HL-60 (cell line): ENCODE measurements around the gene YIF1A.

Experiments used
- POLR2AphosphoS5 ChIP-seq: IDR thresholded peaks from 2 replicates; pipeline ENCODE4 v1.6.1; 2012; ENCODE audit warnings: low read depth
- REST ChIP-seq: IDR thresholded peaks from 2 replicates; pipeline ENCODE4 v1.6.1; 2012; ENCODE audit warnings: low read depth; ENCODE audit not compliant: insufficient replicate concordance
- SPI1 ChIP-seq: IDR thresholded peaks from 2 replicates; pipeline ENCODE4 v1.6.1; 2012; ENCODE audit warnings: low read depth, mild to moderate bottlenecking, borderline replicate concordance
- TF ChIP-seq, protein P1 (sequence below): IDR thresholded peaks from one replicate; pipeline ENCODE4 v1.5.1; 2011; ENCODE audit warnings: low read length, control low read depth, inconsistent platforms; ENCODE audit not compliant: insufficient read depth

DNA sequence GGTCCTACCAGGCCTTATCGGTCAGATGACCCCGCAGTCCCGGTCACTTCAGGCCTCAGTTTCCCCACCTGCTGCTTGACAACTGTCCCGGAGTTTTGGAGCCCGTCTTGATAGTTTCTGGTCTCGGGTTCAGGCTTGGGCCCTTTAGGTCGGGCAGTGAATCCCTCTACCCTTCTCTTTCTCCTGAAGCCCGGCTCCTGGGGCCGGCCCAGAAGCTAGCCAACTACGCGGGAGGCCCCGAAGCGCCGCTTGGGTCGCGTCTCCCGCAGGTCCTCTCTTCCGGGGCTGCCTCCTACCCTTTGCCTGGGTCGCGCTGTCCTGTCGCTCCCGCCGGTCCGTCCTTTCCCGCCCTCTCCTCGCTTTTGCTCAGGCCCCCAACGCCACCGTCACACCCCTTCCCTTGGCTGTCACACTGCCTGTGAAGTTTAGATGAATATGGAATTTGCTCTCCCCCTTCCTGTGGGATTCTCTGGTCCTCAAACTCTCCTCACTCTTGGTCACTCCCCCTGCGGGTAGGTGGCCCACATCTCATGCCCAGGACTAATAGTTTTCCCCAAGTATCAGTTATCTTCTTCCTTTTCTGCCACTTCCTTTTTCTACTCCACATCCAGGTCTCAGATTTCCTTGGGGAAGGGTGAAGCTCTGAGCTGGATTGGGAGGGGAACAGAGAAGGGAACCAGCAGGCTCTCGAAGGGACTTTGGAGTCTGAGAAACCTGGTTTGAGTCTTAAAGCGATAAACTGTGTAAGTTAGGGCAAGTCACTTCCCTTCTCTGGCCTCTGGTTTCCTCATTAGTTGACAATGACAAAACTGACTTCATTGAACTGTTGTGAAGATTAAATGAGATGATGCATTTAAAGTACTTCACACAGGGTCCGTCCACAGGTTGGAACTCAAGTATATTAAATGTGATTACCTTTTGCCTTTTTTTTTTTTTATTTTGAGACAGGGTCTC, 19.7 kb downstream of the YIF1A start:
- TF ChIP-seq, protein P1, sequence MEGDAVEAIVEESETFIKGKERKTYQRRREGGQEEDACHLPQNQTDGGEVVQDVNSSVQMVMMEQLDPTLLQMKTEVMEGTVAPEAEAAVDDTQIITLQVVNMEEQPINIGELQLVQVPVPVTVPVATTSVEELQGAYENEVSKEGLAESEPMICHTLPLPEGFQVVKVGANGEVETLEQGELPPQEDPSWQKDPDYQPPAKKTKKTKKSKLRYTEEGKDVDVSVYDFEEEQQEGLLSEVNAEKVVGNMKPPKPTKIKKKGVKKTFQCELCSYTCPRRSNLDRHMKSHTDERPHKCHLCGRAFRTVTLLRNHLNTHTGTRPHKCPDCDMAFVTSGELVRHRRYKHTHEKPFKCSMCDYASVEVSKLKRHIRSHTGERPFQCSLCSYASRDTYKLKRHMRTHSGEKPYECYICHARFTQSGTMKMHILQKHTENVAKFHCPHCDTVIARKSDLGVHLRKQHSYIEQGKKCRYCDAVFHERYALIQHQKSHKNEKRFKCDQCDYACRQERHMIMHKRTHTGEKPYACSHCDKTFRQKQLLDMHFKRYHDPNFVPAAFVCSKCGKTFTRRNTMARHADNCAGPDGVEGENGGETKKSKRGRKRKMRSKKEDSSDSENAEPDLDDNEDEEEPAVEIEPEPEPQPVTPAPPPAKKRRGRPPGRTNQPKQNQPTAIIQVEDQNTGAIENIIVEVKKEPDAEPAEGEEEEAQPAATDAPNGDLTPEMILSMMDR: peak; percentile 4
- TF ChIP-seq REST: no peak
- TF ChIP-seq SPI1: peak; percentile 89
- no peak for TF ChIP-seq POLR2AphosphoS5
